NCI-H526 (cell line): ENCODE measurements around the gene ARFIP2.
A peak's percentile ranks its signal among the peaks of the same experiment; 100 is the strongest.

Source experiments
- DNase-seq, 2 experiments: peaks; one replicate each; lab custom pipeline; 2025; lab: John Stamatoyannopoulos, UW

ARFIP2 gene

DNA sequence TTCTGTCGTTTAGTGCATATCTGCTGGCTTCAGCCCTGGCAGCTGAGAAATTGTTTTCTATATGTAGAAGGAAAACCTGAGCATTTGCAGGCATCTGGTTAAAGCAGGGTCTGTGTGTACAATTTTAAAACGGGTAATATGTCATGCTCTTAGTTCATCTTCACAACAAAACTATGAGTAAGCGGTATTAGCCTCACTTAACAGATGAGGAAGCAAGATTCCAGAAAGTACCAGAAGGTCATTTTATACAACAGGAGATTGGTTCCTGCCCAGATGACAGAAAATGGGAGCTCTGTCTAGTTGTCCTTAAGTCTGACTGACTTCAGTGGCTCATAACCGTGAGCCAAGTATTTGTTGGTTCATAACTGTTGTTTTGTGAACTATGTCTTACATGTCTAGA, 1.3 kb upstream of the ARFIP2 start:
- no peak for DNase-seq

DNA sequence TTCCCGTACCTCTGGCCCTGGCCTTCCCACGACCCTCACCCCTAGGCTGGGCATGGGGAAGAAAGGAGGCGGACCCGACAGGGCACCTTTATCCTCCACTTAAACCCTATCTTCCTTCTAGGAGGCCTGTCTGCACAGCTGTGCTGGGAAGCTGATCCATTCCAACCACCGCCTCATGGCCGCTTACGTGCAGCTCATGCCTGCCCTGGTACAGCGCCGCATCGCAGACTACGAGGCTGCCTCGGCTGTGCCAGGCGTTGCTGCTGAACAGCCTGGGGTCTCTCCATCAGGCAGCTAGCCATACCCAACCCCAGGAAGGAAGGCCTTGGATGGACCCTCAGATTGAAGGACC, 769 bp upstream of the ARFIP2 start:
- DNase-seq, result no peak

DNA sequence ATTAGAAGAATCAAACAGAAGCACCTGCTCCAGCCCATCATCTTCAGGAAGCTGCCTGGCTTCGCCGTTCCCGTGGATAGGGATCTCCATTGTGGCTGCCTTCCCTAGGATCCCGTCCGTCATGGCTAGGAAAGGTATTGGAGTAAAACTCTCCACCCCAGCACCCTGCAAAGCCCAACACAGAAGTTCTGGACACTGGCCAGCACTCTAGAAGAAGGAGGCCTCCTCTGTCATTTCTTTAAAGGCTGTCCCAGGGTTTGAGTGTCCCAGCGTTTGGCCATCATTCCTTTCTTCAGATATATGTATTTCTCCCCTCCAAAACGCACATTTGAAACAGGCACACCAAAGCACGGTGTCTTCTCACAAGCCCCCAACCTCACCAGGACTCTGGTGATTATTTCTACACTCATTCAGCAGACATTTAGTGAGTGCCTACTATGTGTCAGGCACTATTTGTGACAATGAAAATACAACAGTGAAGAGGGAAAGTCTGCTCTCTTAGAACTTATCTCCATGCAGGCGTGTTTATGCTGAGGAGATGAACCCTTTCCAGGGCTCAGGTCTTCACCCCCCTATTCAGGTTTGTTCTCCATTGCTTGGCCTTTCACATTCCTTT, 724 bp downstream of the ARFIP2 start:
- DNase-seq, result no peak

DNA sequence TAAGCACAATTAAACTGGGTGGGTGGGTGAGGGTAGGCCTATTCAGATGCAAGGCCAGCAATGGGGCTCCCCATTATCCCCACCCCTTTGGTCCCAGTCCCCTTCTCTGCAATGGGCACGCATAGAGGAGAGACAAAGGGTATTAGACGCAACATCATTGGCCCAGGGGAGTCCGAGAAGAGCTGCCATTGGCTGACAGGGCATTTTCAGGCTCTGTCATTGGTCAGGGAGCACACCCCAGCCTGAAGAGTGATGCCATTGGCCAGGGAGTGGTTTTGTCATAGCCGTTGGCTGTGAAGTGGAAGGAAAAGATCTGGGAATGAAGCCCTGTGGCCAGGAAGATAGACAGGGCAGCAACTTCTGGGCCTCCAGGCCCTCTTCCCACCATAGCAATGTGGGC, 4.6 kb downstream of the ARFIP2 start:
- no peak for DNase-seq

DNA sequence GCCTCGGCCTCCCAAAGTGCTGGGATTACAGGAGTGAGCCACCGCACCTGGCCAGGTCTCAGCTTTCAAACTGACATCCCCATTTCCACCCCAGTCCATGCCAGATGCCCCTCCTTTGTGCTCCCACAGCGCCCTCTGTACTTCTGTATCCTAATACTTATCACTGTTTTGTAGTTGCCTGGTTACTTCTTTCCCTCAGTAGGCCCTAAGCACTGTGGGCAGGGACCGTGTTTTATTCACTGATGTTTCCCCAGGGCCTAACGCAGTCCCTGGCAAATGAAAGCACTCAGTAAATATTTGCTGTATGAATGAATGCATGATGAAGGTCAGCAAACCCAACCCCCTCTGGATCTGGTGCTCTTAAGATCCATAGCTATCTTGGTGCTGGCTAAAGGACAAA, 5.2 kb downstream of the ARFIP2 start:
- DNase-seq, result peak in 1 of 2 experiments; percentile 19

DNA sequence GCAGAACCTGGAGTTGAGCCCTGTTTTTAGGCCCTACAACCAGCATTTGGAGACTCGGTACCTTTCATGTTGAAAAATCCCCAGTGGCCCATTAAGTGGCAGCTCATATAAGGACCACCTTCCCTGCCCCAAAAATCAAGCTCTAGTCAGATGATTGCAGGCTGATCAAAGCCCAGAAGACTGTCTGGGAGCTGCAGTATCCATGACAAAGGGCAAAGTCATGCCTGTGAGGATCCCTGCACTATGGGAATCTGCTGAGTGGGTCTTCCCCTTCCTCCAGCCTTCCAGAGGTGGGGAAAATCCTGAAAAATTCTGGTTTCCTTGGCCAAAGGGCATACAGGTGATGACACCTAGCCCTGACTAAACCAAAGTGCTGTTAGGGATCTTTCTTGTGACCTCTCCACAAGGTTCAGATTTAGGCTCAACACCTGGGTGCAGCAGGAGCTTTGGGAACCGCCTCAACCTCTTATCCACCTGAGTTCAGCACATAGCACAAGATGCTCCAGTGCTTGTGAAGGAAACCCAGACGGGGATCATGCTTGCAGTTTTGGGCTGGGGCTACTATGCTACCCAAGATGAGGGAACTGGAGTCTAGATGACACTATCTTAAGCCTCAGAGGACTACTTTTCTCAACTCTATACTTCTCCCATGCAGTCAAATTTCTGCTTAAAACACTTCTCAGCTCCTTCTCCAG, 6.2 kb downstream of the ARFIP2 start:
- no peak for DNase-seq

DNA sequence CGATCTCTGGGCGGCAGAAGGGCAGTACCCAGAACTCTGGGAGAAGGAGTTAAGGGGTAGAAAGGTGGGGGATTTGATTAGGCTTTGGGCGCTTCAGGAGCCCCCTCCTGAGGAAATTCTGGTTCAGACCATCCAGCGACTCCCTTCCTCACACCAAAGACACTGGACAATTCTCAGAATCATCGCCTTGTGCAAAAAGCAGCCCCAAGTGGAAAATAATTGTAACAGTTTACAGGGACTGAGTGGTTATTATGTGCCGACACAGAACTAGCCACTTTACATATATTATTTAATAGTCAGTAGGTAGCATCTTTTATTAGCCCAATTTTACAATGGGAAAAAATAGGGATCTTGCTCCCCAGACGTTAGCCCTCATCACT, 6.7 kb downstream of the ARFIP2 start:
- no peak for DNase-seq

DNA sequence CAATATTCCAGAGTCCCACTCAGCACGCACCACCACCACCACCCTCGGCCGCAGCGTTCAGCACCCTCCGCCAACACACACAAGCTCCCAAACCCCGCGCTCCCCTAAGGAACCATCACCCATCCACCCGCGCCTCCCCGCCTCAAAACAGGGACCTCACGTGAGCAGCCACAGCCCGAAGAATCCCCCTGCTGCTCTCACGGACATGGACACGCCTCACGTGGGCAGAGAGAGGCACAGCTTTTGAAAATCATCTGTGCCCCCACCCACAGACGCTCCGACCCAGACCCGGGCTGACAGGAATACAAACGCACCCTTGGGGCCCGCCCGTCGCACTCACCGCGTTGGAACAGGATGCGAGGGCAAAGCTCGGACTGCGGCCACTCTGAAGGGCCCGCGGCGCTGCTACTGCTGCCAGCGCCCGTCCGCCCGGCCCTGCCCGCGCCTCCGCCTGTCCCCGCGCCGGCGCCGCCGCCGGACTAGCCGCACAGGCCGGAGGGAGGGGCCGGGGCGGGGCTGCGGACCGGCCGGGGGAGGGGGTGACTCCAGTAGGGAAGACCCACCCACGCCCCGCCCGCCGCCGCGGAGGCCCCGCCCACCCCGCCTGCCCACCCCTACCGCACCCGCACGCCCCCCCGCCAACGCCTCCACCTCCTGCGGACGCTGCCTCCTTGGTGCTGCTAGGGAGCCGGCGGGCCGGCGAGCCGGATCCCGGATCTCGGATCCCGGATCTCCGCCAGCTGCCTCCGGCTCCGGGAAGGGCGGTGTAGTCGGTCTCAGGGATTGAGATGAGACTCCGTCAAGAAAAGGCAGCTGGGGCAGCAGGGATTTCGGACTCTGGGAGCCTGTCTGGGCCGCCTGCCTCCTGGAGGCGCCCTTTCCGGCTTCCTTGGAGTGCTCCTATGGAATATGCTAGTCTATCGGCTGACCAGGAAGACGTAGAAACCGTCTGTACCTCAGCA, 7.4 kb downstream of the ARFIP2 start, which contains the start of gene TRIM3:
TSS of gene TRIM3 (minus strand) at position 491 of the 962 bp plus-strand sequence. CDS start 8,246 bp downstream, outside the sequence.
- peak; percentile 80 to 95 for DNase-seq

DNA sequence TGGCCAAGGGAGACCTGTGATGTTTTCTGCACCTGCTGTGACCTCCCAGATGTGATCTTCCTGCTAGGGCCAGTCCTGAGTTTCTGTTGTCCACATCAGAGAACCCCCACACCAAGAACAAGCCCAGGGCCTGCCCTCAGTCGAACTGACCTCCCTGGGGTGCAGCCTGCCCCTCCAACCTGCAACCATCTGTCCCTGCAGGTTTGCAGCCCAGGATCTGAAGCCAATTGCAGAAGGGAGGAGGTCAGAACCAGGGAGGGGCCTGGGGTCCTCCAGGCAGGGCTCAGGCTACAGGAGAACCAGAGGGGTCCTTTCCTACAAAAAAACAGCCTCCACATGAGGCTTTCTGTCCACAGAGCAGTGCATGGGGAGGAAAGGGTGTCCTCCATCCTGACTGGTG, 8.2 kb downstream of the ARFIP2 start:
- DNase-seq, result peak in 1 of 2 experiments; percentile 24

DNA sequence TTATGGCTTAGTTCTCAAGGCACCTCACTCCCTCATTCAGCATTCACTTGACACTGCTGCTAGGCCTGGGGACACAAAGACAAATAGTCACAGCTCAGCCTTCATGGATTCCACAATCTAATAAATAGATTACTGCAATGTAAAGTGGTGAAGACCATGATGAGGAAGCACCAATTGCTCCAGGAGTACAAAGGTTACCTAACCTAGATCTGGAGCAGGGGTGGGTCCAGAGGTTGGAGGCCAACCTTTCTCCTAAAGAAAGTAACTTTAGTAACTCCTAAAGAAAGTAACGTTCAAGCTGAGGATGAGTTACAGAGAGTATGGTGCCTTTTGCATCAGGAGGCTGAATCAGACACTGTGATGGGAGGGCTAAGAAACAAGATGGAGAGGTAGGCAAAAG, 11.5 kb downstream of the ARFIP2 start:
- no peak for DNase-seq

DNA sequence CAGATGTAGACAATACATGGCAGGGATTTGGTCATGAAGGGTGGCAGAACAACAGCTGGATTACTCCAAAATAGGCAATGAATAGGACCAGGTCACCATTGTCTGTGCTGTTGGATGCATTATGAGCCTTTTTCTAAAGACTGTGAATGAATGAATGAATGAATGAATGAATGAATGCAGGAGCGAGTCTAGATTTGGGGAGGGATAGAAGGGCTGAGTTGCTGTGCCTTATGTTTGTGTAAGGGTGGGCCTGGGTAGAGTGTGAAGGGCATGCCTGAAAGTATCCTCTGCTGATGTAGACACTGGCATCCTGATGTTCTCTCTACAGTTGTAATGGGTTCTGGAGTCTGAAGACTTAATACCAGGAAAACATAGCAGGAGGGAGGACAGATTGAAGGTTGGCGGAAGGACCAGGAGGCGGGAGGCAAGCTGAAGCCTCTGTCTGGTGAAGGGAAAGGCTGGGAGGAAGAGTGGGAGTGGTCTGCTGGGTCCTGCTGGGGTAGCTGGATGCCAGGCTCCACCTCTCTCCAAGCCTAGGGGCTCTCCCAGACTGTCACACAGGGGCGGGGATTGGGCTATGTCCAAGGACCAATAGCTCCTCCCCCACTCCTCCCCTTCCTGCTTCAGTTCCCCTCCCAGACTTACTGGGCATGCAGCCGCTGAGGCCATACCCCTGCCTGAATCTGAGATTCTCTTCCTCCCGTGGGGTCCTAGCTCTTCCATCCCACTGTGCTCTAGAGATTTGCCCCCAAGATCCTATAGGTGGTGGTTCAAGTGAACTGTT, 12.2 kb downstream of the ARFIP2 start:
- peak in 1 of 2 experiments; percentile 71 for DNase-seq

DNA sequence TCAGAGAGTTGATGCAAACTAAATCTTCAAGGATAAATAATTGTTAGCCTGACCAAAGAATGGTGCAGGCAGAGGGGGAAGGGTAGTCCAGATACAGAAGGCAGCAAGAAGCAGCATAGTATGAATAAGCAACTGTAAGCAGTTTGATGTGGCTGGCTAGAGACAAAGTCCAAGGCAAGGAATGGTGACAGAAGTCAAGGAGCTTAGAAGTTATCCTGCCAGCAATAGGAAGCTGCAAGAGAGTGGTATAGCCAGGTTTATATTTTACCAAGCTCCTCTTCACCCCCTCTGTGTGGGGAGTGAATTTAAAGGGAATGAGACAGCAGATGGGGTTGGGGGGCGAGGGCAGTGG, 22.1 kb downstream of the ARFIP2 start:
- no peak for DNase-seq

DNA sequence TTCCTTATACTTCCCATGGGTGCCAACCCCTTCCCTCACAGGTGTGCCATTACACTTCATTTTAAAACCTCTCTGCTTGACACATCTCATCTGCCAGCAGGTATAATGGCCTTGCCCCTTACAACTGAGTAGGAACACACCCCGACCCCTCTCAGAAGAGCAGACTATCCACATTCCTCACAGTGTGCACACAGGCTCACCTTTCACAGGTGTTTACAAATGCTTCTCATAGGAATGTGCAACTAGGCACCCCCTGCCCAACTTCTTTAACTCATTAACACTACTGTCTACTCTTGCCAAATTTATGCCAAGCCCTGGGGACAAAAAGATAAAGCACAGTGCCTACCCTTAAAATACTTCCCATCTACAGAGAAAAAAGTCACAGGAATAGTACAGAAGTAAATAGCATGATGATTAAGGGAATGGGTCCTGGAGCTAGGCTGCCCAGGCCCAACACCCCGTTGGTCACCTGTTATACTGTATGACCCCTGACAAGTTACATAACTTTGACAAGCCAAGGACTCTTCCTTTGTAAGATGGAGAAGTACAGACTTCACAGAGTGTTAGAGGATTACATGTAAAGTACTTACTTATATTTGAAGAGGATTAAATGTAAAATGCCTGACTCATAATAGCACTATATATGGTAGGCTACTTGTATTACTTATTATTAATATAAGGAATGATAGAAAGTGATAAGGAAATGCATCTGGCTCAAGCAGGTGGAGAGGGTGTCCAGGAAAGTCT, 22.6 kb downstream of the ARFIP2 start:
- no peak for DNase-seq

DNA sequence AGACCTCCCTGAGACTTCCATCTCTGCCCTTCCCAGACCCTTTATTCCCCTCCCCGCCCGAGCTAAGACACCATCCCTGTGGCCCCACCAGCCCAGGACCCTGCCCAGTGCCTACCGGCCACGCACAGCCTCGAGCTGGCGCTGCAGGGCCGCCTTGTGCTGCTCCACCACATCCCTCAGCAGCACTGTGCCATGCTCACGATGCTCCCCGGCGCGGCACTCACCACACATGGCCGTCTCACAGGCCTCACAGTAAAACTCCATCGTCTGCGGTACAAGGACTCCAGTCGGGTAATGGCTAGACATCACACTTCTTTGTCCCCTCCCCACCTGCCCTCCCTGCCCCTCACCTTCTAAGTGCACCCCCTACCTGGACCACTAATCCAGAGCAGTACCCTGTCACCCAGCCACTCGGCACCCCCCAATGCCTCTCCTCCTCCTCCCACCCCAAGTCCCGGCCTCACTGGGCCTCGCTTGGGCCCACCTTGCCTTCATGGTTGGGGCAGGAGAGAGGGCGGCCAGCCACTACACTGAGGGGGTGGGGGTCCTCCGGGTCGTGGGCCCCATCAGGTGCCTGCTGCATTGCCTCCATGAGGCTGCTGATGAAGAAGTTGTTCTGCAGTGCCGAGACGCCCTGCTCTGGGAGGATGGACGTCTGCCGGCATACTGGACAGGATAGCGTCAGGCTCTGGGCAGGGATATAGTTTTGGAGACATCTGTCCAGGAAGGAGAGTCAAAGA, 23.4 kb downstream of the ARFIP2 start:
- no peak for DNase-seq

DNA sequence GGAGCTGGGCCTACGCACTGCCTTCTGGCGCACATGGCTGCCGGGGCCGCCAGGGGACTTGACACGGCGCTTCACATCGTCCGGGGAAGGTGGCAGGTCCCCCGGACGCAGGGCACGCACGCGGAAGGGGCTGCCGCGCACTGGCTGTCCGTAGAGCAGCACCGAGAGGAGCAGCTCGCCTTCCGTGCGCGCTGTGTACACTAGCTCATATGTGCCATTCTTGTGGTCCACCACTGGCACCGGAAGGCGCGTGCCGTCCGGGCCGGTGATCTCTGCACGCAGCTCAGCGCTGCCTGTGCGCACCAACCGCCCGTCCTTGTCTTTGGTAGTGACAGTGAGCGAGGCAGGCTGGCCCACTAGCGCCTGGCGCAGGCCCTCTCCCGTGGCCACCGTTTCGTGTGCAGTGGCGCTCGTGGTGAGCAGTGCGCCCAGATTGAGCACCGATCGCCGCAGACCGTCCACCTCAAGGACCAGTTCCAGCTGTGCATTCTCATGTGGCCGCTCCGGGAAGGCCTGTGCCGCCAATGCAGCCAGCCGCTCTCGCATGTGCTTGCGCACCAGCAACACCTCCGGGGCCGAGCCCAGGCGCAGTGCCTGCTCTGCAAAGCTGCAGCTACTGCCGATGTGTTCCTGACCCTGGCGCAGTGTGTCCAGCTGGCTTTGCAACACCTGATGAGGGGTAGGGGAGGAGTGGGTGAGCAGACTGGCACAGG, 24.6 kb downstream of the ARFIP2 start:
- no peak for DNase-seq

DNA sequence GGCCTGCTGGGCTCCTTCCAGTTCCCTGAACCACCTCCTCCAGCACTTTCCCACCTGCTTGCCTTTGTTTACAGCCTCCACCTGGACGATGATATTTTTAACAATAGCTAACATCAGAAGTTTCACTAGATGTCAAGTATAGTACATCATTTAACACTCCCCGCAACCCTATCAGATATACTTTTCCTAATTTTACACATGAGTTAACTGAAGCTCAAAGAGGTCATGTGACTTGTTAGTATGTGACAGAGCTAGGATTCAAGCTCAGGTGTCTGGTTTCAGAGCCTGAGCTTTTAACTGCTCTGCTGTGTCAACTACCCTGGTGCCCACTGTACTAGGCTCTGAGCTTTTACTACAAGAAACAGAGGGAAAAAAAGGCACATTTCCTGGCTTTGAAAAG, 26.1 kb downstream of the ARFIP2 start:
- peak in 1 of 2 experiments; percentile 24 for DNase-seq

DNA sequence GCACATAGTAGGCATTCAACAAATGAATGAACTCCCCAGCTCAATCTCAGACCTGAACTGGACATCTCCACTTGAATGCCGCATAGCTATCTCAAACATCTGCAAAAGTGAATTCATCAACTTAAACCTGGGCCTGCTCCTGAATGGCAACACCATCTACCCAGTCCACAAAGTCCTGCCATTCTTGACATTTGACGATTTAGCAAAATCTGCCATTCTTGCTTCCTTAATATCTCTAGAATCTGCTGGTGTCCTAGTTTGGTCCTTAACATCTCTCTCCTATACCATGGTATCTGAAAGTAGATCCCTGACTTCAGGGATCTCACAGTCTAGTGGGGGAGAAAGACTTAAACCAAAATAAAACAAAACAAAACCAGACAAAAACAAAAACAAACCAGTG, 28.0 kb downstream of the ARFIP2 start:
- DNase-seq, result no peak

DNA sequence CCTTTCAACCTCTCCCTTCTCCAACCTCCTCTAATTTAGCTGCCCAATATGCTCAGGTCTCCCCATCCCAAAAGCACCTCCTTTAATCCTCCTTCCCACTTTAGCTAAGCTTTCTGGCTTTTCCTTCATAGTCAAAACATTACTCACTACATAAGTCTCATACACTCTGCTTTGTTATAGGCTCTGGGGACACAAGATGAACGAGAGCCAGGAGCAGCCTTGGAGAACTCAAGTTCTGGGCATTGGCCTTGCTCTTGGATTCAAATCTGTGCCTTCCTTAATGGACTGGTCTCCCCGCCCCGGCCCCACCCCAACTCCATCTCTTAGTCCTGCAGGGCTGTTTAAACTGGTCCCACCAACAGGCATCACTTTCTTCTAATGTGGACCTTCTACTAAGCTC, 28.9 kb downstream of the ARFIP2 start:
- DNase-seq, result no peak

DNA sequence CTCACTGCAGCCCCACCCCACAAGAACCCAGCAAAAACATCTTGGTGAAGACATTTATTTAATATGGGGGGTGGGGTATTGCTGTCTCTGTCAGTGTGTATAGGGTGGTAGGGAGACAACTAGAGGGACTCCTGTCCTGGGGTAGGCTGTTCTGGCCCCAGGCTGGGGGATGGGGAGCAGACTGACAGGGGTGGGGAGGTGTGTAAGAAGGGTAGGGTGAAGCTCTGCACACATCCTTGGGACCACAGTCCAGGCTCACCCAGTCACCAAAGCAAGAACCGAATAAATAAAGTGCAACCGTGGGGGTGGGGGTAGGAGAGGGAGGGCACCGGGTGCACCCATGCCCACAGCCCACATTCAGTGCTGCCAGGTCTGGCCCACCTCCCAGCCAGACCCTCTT, 32.6 kb downstream of the ARFIP2 start:
- DNase-seq, result no peak
